GM18951 (cell line): ENCODE data around the gene ST3GAL4.
"Not testable (repeated sequence)": the region's sequence is repeated elsewhere in the genome, so short reads cannot be mapped to it uniquely, and the experiment has no call there.

Experiments
- POLR2A ChIP-seq: IDR thresholded peaks from 4 replicates; pipeline ENCODE4 v1.6.1; 2011; ENCODE audit warnings: mild to moderate bottlenecking; ENCODE audit not compliant: insufficient read length, insufficient read depth; ENCODE audit errors: extremely low read depth
- in situ Hi-C: fragments of 300-500 bp; cut with MboI; formaldehyde crosslinking; loops from one replicate; pipeline ENCODE4 v1.12.0; 2022; ENCODE audit warnings: low sequenced_read_pairs, mixed read lengths, inconsistent platforms; ENCODE audit not compliant: unreplicated experiment

The ST3GAL4 gene

DNA sequence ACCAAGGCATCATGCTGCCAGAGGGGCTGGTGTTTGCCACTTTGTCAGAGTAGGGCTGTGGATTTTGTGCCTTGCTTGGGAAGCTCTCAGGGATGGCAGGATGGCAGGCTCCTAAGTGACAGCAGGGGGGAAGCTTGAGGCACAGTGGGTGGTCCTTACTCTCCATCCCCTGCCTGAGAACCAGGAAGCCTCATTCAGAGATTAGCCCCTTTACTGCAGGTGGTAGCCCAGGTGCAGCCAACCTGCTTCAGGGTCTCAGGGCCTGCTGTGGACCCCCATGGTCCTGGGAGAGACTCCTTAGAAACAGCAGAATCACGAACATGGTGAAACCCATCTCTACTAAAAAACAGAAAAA is 8.9 kb upstream of the ST3GAL4 start:
- in situ Hi-C loops: no loop called here
- TF ChIP-seq POLR2A: no peak

DNA sequence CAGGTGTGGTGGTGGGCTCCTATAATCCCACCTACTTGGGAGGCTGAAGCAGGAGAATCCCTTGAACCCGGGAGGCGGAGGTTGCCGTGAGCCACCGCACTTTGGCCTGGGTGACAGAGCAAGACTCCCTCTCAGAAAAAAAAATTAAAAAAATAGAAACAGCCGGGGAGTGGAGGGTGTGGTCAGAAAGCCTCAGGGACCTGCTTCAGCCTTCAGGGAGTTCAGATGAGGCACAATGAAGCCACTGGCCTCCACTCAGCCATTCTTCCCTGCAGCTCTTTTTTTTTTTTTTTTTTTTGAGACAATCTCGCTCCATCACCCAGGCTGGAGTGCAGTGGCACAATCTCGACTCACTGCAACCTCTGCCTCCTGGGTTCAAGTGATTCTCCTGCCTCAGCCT is 8.5 kb upstream of the ST3GAL4 start:
- in situ Hi-C loops: not testable (repeated sequence)

DNA sequence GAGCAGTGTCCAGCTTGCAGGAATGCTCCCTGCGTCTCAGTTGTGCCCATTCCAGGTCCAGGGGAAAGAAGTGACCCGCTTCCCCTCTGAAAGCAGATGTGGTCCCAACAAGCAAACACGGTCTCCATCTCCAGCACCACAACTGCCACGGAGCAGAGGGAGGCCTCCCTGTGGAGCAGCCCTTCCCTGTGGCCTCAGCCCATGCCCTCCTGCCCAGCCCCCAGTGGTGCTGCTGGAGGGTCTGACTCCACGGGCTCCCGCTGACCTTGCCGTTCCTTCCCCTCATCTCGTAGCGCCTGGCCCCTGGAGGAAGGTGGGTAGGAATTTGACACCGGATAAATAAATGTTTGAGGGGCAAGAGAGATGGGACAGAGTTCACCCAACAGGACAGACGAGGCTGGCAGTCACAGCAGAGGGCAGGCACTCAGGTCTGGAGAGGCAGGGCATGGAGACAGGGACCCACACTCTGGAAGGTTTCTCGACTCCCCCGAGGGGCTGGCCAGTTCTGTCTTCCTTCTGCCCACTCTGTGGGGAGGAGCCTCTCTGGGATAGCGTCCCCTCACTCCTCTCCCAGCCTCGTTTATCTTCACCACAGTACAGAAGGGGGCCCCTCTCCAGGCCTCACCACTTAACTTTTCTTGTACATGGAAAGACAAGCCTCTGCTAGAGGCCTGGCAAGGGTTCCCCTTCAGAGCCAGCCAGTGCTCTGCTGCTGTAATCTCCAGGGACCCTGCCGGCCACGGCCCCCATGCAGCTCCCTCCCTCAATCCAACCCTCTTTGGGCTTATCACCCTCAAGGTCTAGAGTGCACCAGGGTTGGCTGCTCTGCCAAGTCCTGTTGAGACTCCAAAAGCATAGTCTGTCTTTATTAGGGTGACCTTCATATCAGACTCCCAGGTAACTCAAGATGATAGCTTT is 7.5 kb upstream of the ST3GAL4 start:
- in situ Hi-C loops: no loop called here
- no peak for TF ChIP-seq POLR2A

DNA sequence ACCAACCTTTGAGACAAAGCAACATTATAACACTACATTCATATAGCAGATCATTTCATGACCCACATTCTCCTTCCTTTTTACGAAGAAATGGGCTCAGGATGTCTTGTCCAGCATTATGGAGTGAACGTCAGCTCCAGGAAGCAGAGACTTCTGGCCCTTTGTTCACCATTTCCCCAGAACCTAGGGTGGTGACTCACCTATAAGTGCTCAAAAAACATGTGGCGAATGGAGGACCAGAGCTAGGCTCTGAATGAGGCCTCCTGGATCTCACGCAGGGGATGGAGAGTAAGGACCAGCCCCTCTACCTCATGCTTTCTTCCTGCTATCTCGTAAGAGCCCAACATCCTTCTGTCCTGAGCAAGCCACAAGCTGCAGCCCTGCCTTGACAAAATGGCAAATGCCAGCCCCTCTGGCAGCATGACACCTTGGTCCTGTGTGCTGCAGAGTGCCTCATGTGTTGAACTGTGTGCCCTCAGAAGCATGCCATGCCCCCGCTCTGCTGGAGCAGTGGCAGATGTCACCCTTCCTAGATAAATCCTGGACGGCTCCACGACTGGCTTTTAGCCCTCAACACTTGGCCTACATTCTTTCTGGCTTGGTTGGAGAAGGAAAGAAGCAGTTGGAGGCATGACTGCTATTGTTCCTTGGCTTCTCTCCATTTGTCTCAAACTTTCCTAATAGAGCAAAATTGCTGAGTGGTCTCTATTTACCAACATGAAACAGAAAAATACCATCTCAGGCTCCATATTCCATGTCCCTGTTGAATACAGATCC is 6.5 kb upstream of the ST3GAL4 start:
- TF ChIP-seq POLR2A: no peak

DNA sequence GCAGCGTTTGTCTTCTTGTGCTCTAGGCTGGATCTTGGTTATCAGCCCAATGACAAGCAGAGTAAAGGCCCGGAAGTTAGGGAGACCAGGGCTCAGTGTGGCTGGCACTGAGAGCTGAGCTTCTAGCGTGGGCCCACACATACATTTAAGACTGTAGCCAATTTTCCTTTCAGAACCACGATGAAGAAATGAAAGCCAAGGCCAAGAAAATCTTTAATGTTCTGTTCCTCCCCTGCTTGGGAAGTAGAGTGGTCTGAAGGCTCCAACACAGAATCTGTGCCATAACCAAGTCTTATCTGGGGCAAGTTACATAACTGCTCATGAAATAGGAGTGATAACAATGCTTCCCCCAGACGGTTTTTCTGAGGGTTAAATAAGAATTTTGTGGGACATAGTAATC is 4.7 kb upstream of the ST3GAL4 start:
- no peak for TF ChIP-seq POLR2A
- in situ Hi-C loops: no loop called here

More for the DNA sequence above, 6.5 kb upstream of the ST3GAL4 start:
- in situ Hi-C loops: no loop called here

DNA sequence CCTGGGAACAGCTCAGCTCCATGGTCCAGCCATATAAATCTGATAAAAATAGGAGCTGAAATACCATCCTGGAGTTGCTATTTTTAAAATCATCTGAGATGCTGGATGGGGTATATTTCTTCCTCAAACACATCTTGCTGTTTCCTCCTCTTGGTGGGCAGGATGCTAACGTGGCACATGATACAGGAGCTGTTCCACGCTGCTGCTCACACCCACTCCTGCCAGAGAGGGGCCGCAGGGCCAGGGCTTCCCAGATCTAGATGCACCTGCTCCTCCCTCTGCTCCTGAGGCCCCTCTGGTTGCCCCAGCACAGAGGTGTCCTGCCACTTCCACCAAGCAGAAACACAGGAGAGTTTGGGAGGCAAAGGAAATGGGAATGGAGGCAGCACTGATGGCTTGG is 3.3 kb upstream of the ST3GAL4 start:
- no peak for TF ChIP-seq POLR2A
- in situ Hi-C loops: no loop called here

DNA sequence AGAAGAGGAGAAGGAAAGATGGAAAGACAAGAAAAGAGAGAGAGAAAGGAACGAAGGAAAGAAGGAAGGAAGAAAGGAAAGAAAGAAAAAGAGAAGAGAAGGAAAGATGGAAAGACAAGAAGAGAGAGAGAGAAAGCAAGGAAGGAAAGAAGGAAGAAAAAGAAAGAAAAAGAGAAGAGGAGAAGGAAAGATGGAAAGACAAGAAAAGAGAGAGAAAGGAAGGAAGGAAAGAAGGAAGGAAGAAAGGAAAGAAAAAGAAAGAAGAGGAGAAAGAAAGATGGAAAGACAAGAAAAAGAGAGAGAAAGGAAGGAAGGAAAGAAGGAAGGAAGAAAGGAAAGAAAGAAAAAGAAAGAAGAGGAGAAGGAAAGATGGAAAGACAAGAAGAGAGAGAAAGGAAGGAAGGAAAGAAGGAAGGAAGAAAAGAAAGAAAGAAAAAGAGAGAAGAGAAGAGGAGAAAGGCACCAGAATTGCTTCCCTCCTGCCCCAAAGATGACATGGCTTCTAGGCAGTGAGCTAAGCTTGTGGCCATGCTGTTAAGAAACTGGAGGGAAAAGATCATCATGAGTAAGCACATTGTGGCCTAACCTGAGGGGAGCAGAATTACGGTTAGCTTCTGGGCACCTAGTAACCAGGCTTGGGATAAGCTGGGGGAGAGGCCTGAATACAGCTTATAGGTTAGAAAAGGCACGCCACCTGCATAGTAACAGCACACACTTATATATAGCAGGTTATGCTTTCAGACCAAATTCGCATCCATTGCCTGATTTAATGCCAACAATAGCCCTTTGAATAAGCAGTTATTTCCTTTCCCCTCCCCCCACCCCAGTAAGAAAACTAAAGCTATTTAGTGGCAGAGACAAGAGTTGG is 2.3 kb upstream of the ST3GAL4 start:
- no peak for TF ChIP-seq POLR2A
- in situ Hi-C loops: no loop called here

DNA sequence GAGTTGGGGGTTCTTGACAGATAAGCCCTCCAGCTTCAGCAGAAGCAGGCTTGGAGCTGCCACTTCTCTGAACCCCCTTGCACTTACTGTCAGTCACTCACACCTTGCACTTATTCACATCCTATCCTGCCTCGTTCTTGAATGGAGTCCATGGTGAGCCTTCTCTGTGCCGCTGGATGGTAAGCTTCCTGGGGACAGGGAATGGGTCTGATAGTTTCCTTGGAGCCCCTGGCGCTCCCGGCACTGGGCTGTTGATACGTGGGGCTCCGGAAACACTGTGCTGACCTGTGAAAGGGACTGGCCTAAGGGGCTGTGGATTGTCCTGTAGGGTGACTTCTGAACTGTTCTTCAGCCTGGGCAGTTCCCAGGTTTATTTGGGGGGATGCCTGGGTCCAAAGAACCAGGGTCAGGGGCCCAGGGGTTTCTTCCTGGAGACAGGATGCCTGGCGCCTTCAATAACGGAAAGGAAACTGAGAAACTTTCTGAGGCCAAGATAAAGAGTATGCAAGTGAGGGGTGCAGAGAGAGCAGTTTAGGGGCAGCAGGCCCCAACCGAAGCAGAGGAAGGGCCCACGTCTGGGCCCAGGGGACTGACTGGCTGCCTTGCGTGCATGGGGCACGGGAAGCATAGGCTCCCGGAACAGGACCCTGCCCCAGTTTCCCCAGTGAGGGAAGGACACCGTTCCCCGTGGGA is 709 bp upstream of the ST3GAL4 start:
- TF ChIP-seq POLR2A: no peak
- in situ Hi-C loops: no loop called here

DNA sequence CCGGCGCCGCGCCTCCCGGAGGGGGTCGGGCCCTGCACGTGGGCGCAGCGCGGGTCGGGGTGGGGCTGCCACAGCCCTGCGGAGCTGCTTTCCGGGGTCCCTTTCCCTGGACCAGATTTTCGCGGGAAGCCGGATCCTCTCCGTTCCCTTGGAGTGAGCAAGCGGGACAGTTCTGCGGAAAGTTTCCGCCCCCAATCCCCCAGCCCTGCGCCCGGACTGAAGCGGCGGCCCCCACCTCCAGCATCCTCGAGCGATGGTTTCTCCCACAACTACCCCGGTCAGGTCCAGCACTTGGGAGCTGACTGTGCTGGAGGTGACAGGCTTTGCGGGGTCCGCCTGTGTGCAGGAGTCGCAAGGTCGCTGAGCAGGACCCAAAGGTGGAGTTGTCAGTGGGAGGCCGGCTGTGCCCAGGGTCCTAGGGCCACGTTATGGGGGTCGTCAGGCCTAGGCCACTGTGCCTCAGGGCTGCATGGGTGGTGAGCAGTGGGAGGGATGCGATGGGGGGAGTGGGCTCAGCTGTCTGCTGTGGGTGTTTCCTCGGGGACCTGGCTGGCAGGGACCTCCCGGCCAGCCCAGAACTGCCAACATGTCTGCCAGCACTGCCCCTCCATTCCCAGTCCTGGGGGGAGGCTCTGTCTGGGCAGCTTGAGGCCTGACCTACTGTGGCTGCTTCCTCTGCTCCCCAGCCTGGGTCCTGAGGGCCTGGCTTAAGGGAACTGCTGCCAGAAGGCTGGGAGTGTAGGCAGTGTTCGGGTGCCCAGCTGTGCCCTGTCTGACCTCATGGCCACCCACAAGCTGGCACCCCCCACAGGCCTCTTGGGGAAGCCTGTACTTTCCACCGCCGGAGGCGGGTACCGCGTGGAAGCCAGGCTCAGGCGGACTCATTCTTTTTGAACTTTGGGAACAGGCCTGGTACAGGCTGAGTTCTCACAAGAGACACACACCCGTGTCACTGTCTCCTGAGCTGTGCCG is 726 bp downstream of the ST3GAL4 start:
- in situ Hi-C loops: no loop called here
- TF ChIP-seq POLR2A: no peak

DNA sequence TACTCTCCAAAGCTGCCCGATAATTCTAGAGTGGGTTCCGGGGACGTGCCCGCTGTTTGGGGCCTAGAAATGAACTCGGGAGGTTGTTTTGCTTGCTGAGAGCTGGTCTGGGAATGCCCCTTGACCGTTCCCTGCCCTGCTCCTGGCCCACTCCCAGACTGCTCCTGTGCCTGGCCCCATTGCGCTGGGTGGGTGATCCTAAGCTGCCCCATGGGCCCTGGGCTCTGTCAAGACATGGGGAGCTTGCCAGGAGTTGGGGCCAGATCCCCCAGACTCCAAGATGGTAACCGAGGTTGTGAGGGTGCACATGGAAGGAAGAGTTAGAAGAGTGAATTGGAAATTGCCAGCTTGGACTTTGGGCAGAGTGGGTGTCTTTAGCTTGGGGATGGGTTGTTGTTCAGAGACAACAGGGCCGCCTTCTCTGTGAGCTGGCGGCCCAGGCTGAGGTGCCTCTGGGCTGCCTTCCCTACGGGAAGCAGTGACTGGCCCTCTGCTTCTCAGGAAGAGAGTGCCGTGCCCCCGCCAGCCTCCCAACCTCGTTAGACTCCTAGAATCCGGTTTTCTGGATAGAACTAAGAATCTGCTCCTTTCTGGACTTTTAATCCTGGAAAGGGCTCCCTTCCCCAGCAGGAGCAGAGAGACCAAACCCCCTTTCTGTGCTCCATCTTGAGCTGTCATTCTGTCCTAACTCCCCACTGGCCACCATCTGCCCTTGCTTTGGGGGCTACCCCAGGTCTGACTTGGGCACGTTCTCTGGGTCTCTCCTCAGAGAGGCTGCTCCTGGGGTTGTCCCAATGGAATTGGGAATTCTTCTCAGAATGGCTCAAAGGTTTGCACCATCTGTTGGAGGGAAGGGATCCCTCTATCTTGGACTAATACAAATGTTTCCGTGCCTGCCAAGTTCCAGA is 1.8 kb downstream of the ST3GAL4 start:
- in situ Hi-C loops: no loop called here
- no peak for TF ChIP-seq POLR2A
